Peyer's patch (tissue), 4 donors: Measurements from ENCODE around the gene GFPT2. TPM values are rescaled to one million over a fixed set of nuclear protein-coding genes. Genes with fewer than 3 reads are reported as not detected.
A peak's percentile ranks its signal among the peaks of the same experiment; 100 is the strongest.

ENCODE experiments used
- DNase-seq, 3 donors: peaks; one replicate each; pipeline ENCODE4 v3.0.0-alpha.2; 2017 to 2019
- H3K27ac ChIP-seq, 4 donors: fragments of 200-600 bp; sonication (generic); one replicate each; pipeline ENCODE4 v1.5.1; 2016 to 2019
- H3K27me3 ChIP-seq, 2 donors: fragments of 200-600 bp; sonication (generic); one replicate each; pipeline ENCODE4 v1.5.1; 2019
- H3K36me3 ChIP-seq, 3 donors: fragments of 200-600 bp; sonication (generic); one replicate each; pipeline ENCODE4 v1.5.1; 2016 to 2019
- H3K4me1 ChIP-seq, 4 donors: fragments of 200-600 bp; sonication (generic); one replicate each; pipeline ENCODE4 v1.5.1; 2016 to 2019
- H3K4me3 ChIP-seq, 4 donors: fragments of 200-600 bp; sonication (generic); 1 replicate in 3 of 4; 2 replicates in 1 of 4; pipeline ENCODE4 v1.5.1; 2016 to 2019; ENCODE audit warnings: mild to moderate bottlenecking in 1 of 4
- H3K9me3 ChIP-seq, 4 donors: fragments of 200-600 bp; sonication (generic); one replicate each; pipeline ENCODE4 v1.5.1; 2016 to 2019; ENCODE audit warnings: mild to moderate bottlenecking in 1 of 4
- POLR2A ChIP-seq, 2 donors: fragments of 450-650 bp; IDR thresholded peaks; one replicate each; pipeline ENCODE4 v1.5.1; 2017; ENCODE audit warnings: antibody characterized with exemption in 2 of 2, mild to moderate bottlenecking in 2 of 2, moderate library complexity in 2 of 2
- total RNA-seq, 4 donors: library from RNA; depleted of rRNA; stranded (reverse); fragments of >200 nt; gene quantifications; one replicate each; pipeline ENCODE4 v1.1.0, GENCODE V29; 2016
- TF ChIP-seq, protein P1 (sequence below), 6 experiments: fragments of 450-650 bp in 4 of 6; fragments of 200-600 bp in 2 of 6; sonication (generic) in 1 of 6; IDR thresholded peaks; one replicate each; pipeline ENCODE4 v1.5.1; 2017 to 2019; ENCODE audit warnings: antibody characterized with exemption in 6 of 6, mild to moderate bottlenecking in 3 of 6, moderate library complexity in 1 of 6

Gene GFPT2
- total RNA-seq, 4 donors from 2014 or later, result 4.9 to 86.6 (median 13.1) TPM

DNA sequence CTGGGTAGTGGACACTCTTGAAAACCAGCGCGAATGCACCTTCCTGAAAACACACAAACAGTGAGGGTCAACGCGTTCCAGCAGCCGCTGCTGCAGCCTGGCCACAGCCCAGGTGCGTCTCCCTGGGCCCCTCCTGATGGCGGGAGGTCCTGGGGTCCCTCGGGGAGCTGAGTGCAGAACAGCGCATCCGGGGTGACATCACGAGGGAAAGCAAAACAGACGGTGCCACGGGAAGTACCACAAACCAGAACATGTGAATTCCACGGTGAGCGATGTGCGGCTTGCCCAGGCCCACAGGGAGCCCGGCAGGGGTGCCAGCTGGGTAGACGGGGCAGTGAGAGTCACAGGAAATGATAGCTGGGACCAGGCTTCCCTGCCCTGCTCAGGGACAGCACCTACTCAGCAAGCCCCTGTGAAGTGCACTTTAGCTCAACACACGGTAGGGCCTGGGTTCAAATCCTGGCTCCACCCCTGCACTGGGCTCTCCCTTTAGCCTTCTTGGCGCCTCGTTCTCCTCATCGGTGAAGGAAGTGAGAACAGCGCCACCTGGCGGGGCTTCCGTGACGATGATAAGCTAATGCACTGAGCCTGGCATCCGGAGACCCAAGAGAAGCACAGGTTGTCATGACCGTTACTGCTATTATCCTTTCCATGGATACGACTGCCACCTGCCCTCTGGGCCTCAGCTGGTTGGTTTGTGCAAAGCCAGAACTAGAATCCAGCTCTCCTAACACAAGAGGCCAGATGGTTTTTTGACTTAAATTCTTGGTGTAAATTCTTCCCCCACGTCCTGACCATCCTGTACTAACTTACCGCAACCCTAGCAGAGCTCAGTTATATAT lies 24.6 kb downstream of the GFPT2 start:
- Histone ChIP-seq H3K4me3 (no peak overlapping the region), H3K9me3 (no peaks in the 10 kb centered on the region), H3K27me3 (no peaks in the 10 kb centered on the region), H3K36me3 (no peaks in the 10 kb centered on the region), H3K4me1 (no peaks in the 10 kb centered on the region), H3K27ac (no peak overlapping the region)
- DNase-seq, result peak; percentile 81 to 94 (median 82)
- no peak for TF ChIP-seq POLR2A (IDR thresholded peaks at IDR 0.05)
- TF ChIP-seq, protein P1, sequence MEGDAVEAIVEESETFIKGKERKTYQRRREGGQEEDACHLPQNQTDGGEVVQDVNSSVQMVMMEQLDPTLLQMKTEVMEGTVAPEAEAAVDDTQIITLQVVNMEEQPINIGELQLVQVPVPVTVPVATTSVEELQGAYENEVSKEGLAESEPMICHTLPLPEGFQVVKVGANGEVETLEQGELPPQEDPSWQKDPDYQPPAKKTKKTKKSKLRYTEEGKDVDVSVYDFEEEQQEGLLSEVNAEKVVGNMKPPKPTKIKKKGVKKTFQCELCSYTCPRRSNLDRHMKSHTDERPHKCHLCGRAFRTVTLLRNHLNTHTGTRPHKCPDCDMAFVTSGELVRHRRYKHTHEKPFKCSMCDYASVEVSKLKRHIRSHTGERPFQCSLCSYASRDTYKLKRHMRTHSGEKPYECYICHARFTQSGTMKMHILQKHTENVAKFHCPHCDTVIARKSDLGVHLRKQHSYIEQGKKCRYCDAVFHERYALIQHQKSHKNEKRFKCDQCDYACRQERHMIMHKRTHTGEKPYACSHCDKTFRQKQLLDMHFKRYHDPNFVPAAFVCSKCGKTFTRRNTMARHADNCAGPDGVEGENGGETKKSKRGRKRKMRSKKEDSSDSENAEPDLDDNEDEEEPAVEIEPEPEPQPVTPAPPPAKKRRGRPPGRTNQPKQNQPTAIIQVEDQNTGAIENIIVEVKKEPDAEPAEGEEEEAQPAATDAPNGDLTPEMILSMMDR (IDR thresholded peaks at IDR 0.05), result peak; percentile 44 to 82 (median 66)

DNA sequence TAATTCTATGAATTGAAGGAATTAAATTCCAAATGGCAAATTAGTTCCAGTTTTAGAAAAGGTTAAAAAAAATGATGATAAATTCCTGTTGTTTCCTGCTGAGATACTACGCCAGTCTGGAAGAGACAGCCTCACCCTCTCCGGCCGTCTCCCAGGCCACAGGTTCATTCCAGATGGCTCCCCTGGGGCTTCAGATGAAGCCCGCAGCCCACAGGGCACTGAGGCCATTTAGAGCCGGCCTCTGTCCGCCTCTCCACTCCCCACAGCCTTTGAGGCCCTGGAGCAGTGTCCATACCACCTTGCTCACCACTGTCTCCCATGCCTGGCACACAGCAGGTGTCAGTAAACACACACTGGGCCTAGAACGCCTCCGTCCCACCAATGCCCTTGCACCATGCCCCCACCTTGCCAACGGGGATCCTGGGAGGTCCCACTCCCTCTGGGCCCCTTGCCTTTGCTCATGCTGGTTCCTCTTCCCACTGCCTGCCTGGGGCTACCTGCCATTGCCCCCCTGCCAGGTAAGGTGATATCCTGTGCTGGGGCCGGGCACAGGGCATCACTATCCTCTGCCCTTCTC lies 26.1 kb downstream of the GFPT2 start:
- Histone ChIP-seq H3K4me3 (no peak overlapping the region), H3K4me1 (no peaks in the 10 kb centered on the region), H3K36me3 (no peaks in the 10 kb centered on the region), H3K27me3 (no peaks in the 10 kb centered on the region), H3K27ac (no peak overlapping the region), H3K9me3 (no peaks in the 10 kb centered on the region)
- TF ChIP-seq, protein P1 (IDR thresholded peaks at IDR 0.05), result no peak
- no peak for DNase-seq

DNA sequence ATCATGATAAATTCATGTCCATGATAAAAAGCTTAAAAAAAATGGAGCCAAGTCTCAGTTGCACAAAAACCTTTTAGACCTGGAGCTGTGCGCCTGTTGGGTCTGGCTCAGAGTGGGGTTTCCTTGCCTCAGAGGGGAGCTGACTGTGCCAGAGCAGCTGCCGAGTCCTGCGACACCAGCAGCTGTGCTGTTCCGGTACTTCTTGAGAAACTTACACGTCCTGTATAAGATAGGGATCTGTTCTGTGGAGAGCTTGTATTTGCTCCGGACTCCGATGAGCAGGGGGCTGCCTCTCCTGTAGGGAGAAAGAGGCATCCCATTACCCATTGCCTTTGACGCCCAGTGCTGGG lies 28.6 kb downstream of the GFPT2 start:
- Histone ChIP-seq H3K27ac (no peak overlapping the region), H3K36me3 (no peaks in the 10 kb centered on the region), H3K27me3 (no peaks in the 10 kb centered on the region), H3K9me3 (no peaks in the 10 kb centered on the region), H3K4me3 (no peak overlapping the region), H3K4me1 (no peaks in the 10 kb centered on the region)
- no peak for DNase-seq
- TF ChIP-seq, protein P1 (IDR thresholded peaks at IDR 0.05), result no peak
- no peak for TF ChIP-seq POLR2A (IDR thresholded peaks at IDR 0.05)

DNA sequence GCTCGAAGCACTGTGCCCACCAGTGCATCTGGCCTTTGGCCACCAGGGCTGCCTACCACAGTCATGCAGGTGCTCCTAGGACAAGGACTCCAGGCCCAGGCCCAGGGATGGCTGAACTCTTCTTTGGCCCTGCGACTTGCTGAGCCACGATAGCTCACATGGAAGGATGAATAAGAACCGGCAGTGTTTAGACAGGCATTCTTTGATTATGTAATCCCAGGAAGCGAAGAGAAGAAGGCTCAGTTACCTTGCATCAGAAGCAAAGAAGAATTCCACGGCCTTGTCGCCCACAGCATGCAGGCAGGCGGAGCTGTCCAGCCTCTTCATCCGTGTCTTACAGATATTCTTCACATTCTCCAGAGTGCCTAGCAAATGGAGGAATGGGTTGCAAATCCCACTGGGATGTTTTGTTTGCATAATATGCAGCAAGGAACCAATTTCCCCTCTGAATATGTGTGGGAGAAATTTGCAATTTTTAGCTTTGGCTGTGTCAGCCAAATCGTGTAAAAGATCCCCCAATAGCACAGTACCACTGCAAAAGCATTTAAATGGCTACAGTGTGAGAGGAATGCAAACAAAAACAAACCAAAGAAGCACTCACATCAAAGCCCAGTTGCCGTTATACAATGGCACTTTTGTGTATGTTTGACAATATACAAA lies 29.1 kb downstream of the GFPT2 start:
- no peak overlapping the region for H3K27ac ChIP-seq
- TF ChIP-seq POLR2A (IDR thresholded peaks at IDR 0.05), result no peak
- TF ChIP-seq, protein P1 (IDR thresholded peaks at IDR 0.05), result no peak
- no peaks in the 10 kb centered on the region for H3K27me3 ChIP-seq
- H3K9me3 ChIP-seq, result no peaks in the 10 kb centered on the region
- no peak for DNase-seq
- no peaks in the 10 kb centered on the region for H3K36me3 ChIP-seq
- H3K4me1 ChIP-seq, result no peaks in the 10 kb centered on the region
- no peak overlapping the region for H3K4me3 ChIP-seq

DNA sequence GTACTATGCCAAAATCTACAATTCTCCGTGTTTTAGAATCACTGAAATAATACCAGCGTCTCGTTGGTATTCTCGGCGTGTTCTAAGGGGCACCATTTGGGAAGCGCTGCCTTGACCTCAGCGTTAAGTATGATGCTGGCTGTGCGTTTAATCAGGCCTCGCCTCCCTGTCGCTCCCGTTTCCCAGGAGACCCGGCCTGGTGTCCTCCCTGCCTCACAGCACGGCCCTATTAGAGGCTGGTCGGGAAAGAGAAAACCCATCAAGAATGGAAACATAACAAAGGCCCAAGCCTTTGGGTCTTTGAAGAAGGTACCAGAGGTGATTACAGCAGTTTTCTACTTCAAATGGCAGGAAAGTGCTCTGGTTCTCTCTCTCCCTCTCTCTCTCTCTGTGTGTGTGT lies 30.0 kb downstream of the GFPT2 start:
- no peaks in the 10 kb centered on the region for H3K36me3 ChIP-seq
- TF ChIP-seq, protein P1 (IDR thresholded peaks at IDR 0.05), result no peak
- no peak for TF ChIP-seq POLR2A (IDR thresholded peaks at IDR 0.05)
- H3K27me3 ChIP-seq, result no peaks in the 10 kb centered on the region
- DNase-seq, result no peak
- H3K9me3 ChIP-seq, result no peaks in the 10 kb centered on the region
- no peak overlapping the region for H3K27ac ChIP-seq
- H3K4me1 ChIP-seq, result no peaks in the 10 kb centered on the region
- H3K4me3 ChIP-seq, result no peak overlapping the region
